ENCODE measurements around the gene PSMB3.

Gene PSMB3

GRCh38 chr17:38753071-38753506 is 548 bp downstream of the PSMB3 start:
- TF ChIP-seq CREB1 (IDR thresholded peaks at IDR 0.05; ENCODE audit: low read depth): no peak
- no peak for TF ChIP-seq FOXM1 (IDR thresholded peaks at IDR 0.05; ENCODE audit: borderline replicate concordance, low read depth)
- no peak for TF ChIP-seq USF1 (IDR thresholded peaks at IDR 0.05)
- no peak for TF ChIP-seq RAD21 (IDR thresholded peaks at IDR 0.05; ENCODE audit: low read depth)
- TF ChIP-seq MAX (IDR thresholded peaks at IDR 0.05): no peak
- no peak for TF ChIP-seq ZBTB7A (IDR thresholded peaks at IDR 0.05; ENCODE audit: low read depth)
- no peak for TF ChIP-seq CEBPB (IDR thresholded peaks at IDR 0.05)
- TF ChIP-seq TAF1 (IDR thresholded peaks at IDR 0.05; ENCODE audit: low read depth): no peak
- TF ChIP-seq TCF12 (IDR thresholded peaks at IDR 0.05; ENCODE audit: low read depth): no peak
- TF ChIP-seq NFIC (IDR thresholded peaks at IDR 0.05): no peak
- no peak for TF ChIP-seq EGR1 (IDR thresholded peaks at IDR 0.05)
- no peak for TF ChIP-seq REST (IDR thresholded peaks at IDR 0.05; ENCODE audit: low read depth)
- no peak for TF ChIP-seq EP300 (IDR thresholded peaks at IDR 0.05; ENCODE audit: borderline replicate concordance)
- TF ChIP-seq TEAD4 (IDR thresholded peaks at IDR 0.05): no peak

- peak; percentile 44 for TF ChIP-seq RAD21 (IDR thresholded peaks at IDR 0.05; ENCODE audit: low read depth)
- TF ChIP-seq NFIC (IDR thresholded peaks at IDR 0.05): no peak
These were observed 9.1 kb downstream of the PSMB3 start for GRCh38 chr17:38761612-38762011.

- no peak for TF ChIP-seq CEBPB (IDR thresholded peaks at IDR 0.05)
- TF ChIP-seq CREB1 (IDR thresholded peaks at IDR 0.05; ENCODE audit: low read depth): no peak
- TF ChIP-seq EP300 (IDR thresholded peaks at IDR 0.05; ENCODE audit: borderline replicate concordance): no peak
- TF ChIP-seq ZBTB7A (IDR thresholded peaks at IDR 0.05; ENCODE audit: low read depth): no peak
- no peak for TF ChIP-seq TAF1 (IDR thresholded peaks at IDR 0.05; ENCODE audit: low read depth)
- TF ChIP-seq YY1 (IDR thresholded peaks at IDR 0.05; ENCODE audit: low read depth): no peak
- TF ChIP-seq RAD21 (IDR thresholded peaks at IDR 0.05; ENCODE audit: low read depth): no peak
- TF ChIP-seq TCF12 (IDR thresholded peaks at IDR 0.05; ENCODE audit: low read depth): no peak
- TF ChIP-seq TEAD4 (IDR thresholded peaks at IDR 0.05): no peak
- no peak for TF ChIP-seq EGR1 (IDR thresholded peaks at IDR 0.05)
- no peak for TF ChIP-seq MAX (IDR thresholded peaks at IDR 0.05)
- no peak for TF ChIP-seq FOXM1 (IDR thresholded peaks at IDR 0.05; ENCODE audit: borderline replicate concordance, low read depth)
- no peak for TF ChIP-seq NFIC (IDR thresholded peaks at IDR 0.05)
- no peak for TF ChIP-seq USF1 (IDR thresholded peaks at IDR 0.05)
- no peak for TF ChIP-seq REST (IDR thresholded peaks at IDR 0.05; ENCODE audit: low read depth)
These were observed 9.7 kb downstream of the PSMB3 start for GRCh38 chr17:38762231-38762630.

GRCh38 chr17:38766341-38766740 is 13.8 kb downstream of the PSMB3 start:
- TF ChIP-seq TEAD4 (IDR thresholded peaks at IDR 0.05) (no peak), CREB1 (IDR thresholded peaks at IDR 0.05; ENCODE audit: low read depth) (no peak), RAD21 (IDR thresholded peaks at IDR 0.05; ENCODE audit: low read depth) (no peak), NFIC (IDR thresholded peaks at IDR 0.05) (no peak), USF1 (IDR thresholded peaks at IDR 0.05) (no peak), EP300 (IDR thresholded peaks at IDR 0.05; ENCODE audit: borderline replicate concordance) (no peak), ZBTB7A (IDR thresholded peaks at IDR 0.05; ENCODE audit: low read depth) (no peak)

- TF ChIP-seq ZBTB7A (IDR thresholded peaks at IDR 0.05; ENCODE audit: low read depth) (no peak), CEBPB (IDR thresholded peaks at IDR 0.05) (no peak), RAD21 (IDR thresholded peaks at IDR 0.05; ENCODE audit: low read depth) (no peak), CREB1 (IDR thresholded peaks at IDR 0.05; ENCODE audit: low read depth) (no peak), NFIC (IDR thresholded peaks at IDR 0.05) (no peak), TCF12 (IDR thresholded peaks at IDR 0.05; ENCODE audit: low read depth) (no peak), EP300 (IDR thresholded peaks at IDR 0.05; ENCODE audit: borderline replicate concordance) (no peak), REST (IDR thresholded peaks at IDR 0.05; ENCODE audit: low read depth) (no peak), TEAD4 (IDR thresholded peaks at IDR 0.05) (no peak), EGR1 (IDR thresholded peaks at IDR 0.05) (no peak), FOXM1 (IDR thresholded peaks at IDR 0.05; ENCODE audit: borderline replicate concordance, low read depth) (no peak), YY1 (IDR thresholded peaks at IDR 0.05; ENCODE audit: low read depth) (no peak), USF1 (IDR thresholded peaks at IDR 0.05) (no peak), MAX (IDR thresholded peaks at IDR 0.05) (no peak), TAF1 (IDR thresholded peaks at IDR 0.05; ENCODE audit: low read depth) (no peak)
These were observed 15.9 kb downstream of the PSMB3 start for GRCh38 chr17:38768417-38768816.
